GM11168 (cell line): ENCODE results near the gene ERICH2.

Source experiments
- in situ Hi-C: fragments of 300-500 bp; cut with MboI; formaldehyde crosslinking; loops from one replicate; pipeline ENCODE4 v1.12.0; 2022; ENCODE audit warnings: low sequenced_read_pairs; ENCODE audit not compliant: unreplicated experiment

Gene ERICH2

DNA sequence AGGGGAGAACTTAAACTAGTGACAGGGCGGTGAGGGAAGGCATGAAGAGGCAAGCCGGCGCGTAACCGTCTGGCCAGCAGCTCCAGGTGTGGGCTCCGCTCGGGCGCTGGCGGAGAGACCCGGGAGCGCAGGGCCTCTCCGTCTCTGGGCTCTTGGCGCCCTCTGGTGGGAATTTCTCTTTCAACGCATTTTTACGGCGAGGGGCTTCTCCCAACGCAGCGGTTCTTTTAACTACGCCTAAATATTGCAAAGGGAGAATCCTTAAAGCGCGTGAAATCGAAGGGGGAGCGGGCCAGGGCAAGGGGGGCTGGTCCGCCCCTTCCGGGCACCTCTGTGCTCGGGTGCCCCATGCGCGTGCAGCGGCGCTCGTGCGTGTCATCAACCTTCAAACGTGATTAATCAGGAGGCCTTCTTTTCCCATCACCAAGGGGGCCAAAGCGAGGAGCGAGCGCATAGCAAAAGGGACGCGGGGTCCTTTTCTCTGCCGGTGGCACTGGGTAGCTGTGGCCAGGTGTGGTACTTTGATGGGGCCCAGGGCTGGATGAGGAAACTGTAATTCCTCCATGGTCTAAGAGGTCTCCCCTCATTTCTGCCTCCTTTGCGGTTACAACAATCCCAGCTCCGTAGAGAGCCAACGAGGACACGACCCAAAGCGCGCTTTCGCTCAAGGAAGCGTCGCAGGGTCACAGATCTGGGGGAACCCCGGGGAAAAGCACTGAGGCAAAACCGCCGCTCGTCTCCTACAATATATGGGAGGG, 45.7 kb downstream of the ERICH2 start:
- in situ Hi-C loops: loop anchor here (10.0 to 25.0 kb wide), 4 partner anchors 411 to 1289 kb away; partner anchors contain the start of gene DLX2

DNA sequence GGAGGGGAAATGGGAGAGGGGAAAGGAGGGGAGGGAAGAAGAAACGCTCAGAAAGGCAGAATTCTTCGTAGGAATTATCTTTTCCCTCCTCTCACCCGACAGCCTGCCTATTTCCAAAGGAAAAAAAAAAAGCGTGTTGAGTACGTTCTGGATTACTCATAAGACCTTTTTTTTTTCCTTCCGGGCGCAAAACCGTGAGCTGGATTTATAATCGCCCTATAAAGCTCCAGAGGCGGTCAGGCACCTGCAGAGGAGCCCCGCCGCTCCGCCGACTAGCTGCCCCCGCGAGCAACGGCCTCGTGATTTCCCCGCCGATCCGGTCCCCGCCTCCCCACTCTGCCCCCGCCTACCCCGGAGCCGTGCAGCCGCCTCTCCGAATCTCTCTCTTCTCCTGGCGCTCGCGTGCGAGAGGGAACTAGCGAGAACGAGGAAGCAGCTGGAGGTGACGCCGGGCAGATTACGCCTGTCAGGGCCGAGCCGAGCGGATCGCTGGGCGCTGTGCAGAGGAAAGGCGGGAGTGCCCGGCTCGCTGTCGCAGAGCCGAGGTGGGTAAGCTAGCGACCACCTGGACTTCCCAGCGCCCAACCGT, 46.4 kb downstream of the ERICH2 start, which contains the start of gene GAD1:
GAD1 (plus strand) TSS at position 384 of the 589 bp plus-strand sequence. CDS start 1,705 bp downstream, outside the sequence.
- in situ Hi-C loops: loop anchor here (10.0 to 25.0 kb wide), 4 partner anchors 412 to 1288 kb away; partner anchors contain the start of gene DLX2

DNA sequence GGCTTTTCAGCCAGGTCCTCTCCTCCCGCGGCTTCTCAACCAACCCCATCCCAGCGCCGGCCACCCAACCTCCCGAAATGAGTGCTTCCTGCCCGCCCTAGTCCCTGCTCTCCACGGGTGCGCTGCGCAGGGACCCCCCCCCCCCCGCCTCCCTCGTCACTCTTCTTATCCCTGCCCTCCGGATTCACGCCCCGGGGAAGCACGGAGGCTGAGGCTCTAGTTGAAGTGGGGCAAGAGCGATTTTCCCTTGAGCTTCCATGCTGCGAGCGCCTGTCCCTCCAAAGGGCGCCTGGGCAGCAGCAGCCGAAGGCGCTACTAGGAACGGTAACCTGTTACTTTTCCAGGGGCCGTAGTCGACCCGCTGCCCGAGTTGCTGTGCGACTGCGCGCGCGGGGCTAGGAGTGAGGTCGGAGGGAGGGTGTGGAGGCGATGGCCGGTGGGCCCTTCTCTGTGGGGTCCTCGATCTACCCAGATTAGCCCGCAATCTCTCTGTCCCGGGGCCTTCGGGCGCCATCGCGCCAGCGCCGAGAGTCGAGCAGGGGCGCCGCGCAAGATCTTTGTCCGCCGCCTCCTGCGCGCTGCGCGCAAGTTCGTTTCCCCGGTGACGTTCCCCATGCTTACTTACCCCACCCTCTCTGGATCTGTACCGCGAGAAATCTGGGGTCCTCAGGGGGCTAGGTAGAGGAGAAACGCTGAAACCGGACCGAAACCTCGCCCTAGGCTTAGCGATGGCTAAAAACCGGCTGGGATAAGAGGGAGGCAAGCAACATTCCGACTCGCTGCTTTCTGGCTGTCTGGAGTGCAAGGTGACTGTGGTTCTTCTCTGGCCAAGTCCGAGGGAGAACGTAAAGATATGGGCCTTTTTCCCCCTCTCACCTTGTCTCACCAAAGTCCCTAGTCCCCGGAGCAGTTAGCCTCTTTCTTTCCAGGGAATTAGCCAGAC, 47.2 kb downstream of the ERICH2 start:
- in situ Hi-C loops: loop anchor here (10.0 to 25.0 kb wide), 4 partner anchors 413 to 1287 kb away; partner anchors contain the start of gene DLX2

DNA sequence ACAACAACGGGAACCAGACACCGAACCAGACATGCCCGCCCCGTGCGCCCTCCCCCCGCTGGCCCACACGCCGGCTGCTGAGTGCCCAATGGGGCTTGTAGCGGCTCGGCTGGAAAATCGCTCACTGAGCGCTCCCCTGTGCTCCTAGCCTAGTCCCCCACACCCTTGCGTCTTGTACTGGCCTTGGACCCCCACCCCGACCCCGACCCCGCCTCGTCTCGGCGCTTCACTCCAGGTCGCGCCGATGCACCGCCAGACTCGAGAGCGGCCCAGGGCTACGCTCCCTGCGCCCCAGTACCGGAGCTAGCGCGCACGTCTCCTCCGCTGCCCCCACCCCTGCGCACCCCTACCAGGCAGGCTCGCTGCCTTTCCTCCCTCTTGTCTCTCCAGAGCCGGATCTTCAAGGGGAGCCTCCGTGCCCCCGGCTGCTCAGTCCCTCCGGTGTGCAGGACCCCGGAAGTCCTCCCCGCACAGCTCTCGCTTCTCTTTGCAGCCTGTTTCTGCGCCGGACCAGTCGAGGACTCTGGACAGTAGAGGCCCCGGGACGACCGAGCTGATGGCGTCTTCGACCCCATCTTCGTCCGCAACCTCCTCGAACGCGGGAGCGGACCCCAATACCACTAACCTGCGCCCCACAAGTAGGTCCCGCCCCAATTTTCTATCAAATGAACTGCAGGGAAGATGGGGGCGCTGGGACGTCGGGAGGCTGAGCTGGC, 48.0 kb downstream of the ERICH2 start:
- in situ Hi-C loops: loop anchor here (10.0 to 25.0 kb wide), 4 partner anchors 413 to 1287 kb away; partner anchors contain the start of gene DLX2

DNA sequence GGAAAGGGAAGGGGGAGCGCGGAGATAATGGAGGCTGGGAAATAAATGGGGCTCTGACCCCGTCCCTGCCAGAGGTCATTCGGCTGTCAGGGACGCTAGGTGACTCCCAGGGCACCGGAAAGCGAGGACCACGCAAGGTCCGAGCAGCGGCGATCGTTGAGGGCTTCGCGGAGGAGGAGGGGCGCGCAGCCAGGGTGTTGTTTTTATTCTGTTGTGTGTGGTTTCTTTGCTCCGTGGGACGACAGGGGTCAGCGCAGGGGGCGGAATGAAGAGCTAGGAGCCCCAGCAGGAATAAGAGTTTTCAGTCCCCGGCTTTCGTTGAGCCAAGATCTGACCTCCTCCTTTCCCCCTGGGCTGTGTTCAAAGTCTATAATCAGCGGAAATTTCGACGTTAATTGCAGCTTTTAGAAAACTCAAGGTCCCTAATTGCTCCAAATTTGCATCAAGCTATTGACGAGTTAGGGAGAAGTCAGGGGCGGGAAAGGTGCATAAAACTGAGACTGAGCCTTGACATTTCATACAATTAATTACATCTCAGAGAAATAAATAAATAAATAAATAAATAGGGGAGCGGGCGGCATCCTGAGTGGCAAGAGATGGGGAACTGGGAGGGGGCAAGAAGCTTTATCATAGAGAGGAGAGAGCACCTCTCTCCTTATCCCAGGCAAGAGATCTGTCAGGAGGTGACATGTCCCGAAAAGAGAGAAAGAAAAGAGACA, 48.7 kb downstream of the ERICH2 start:
- in situ Hi-C loops: loop anchor here (10.0 to 25.0 kb wide), 4 partner anchors 414 to 1286 kb away; partner anchors contain the start of gene DLX2

DNA sequence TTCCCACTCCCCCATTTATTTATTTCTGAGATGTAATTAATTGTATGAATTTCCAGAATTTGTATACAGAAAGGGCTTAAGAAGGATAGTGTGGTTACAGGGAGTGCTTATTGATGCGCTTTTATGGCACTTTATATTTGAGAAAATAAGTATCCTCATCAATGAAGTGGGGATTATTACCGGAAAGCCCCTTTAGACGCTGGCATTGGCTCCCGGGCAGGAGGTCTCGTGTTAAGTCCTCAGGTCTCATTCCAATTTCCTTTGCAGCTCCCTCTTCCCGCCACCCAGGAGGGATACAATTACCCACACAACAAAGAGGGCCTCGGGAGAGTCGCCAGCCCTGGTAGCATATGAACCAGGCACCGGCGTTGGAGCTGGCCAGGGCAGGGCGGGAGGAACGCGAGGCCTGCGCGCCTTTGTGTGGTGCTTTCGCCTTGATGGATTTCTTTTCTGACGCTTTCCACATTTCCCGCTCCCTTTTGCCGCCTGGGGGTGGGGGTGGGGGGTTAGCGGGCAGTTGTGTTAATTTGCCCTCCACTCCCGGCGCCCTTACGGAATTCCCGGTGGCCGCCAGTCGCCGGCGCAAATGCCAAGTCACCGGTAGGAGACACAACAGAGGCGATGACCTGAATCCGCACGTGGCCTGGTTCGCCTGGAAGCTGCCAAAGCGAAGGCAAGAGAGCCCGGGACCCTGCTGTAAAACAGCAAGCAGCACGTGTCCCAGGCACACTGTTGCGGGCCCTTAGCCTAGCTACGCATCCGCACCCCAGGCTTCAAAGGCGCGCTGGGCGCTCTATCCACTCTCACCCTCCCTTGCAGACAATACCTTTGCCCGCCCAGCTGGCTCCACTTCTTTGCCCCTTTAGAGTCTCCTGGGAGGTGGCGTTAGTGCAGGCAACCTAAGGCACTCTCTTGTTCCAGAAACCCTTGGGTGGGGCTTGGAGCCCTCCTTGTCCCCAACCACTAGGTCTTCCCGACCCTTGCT, 49.8 kb downstream of the ERICH2 start:
- in situ Hi-C loops: loop anchor here (10.0 to 25.0 kb wide), 4 partner anchors 415 to 1285 kb away; partner anchors contain the start of gene DLX2

DNA sequence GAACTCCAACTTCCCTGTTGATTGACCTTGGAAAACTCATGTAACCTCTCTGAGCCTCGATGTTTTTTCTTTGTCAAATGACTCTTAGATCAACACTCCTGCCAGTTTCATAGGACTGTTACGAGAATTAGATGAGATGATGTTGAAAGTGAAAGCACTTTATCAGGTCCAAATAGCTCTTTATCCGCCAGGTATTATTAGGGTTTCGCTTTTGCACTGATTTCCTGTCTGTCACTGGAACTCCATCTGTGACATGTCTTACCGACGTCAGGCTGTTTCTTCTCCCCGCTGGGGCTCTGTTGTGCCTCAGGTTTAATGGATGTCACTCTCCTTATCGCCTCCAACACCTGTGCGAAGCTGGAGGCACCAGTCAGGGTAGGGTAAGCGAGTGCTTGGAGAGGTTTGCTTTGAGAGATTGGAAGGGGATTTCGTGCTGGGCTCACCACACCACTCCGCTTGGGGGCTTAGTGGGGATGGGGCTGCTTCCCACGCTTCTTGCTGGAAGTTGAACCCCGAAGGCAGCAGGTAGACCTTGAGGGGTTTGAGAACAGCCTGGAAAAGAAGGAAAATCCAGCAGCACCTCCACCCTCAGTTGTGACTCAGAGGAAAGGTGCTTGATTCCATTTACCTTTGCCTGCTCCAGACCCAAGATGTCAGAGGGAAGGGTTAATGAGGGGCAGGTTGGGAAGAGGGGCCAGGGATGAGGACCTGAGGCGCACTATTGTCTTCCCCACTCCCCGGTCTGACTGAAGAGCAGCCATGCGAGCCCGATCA, 50.8 kb downstream of the ERICH2 start:
- in situ Hi-C loops: loop anchor here (25.0 kb wide), 1 partner anchor 584 kb away; no protein-coding TSS in a partner anchor

DNA sequence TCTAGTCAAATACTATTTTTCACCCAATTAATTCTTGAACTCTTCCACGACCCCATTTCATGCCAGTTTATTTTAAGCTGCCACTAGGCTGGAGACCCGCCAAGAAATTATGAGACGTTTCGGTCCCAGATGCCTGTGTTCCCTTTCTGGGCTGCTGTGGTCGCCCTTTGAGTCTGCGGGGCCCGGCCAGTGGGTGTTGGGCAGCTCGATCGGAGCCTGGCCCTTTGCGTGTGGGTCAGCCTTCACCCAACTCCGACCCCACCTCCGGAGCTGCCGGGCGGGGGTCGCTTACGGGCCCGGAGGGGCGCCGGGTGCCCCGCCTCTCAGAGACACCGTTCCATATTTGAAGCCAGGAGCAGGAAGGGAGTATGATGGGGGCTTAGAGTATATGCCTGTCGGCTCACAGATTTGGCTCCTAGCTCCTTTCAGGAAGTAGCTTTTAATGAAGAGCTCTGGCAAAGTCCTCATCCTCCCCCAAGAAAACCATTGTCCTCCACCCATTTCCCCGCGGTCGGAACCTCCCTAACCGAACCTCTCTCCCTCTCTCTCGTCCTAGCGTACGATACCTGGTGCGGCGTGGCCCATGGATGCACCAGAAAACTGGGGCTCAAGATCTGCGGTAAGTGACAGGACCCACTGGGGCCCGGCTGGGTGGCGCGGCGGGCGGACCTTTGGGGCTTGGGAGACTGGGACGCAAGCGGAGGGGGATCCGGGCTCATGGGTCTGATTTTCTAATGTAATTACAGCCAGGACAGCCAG, 51.5 kb downstream of the ERICH2 start:
- in situ Hi-C loops: loop anchor here (25.0 kb wide), 1 partner anchor 584 kb away; no protein-coding TSS in a partner anchor

DNA sequence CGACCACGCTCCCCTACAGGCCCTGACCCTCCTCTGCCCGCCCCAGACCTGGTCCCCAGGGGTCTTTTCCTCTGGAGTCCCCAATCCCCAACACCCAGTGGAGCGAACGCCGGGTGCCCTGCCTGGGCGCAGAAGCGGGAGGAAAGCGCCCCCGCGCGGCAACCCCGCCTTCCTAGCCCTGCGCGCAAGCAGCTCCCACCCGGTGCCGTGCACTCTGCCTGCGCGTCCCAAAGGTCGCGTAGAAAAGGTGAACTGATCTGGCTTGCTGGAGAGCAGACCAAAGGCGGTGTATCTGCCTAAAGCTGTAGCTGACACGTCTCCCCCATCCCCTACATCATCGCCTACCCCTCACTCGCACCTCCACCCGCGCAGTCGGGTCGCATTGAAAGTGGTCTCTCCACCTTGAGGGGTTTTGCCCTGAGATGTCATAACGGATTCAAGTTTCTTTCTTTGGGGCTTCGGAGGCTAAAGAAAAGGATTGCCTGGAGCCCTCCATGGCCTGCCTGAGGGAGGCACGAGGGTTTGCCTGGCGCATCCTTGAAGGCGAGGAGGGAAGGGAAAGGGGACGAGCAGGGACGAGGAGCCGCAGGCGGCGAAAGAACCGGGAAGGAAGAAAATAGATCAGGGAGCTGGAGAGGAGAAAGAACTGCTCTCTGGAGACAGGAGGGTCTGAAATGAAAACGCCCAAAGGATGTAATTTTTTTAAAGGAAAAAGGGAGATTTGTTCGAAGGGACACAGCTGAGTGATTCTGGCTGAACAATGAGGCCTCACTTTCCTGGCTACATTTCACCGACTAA, 52.3 kb downstream of the ERICH2 start:
- in situ Hi-C loops: loop anchor here (25.0 kb wide), 1 partner anchor 585 kb away; no protein-coding TSS in a partner anchor

DNA sequence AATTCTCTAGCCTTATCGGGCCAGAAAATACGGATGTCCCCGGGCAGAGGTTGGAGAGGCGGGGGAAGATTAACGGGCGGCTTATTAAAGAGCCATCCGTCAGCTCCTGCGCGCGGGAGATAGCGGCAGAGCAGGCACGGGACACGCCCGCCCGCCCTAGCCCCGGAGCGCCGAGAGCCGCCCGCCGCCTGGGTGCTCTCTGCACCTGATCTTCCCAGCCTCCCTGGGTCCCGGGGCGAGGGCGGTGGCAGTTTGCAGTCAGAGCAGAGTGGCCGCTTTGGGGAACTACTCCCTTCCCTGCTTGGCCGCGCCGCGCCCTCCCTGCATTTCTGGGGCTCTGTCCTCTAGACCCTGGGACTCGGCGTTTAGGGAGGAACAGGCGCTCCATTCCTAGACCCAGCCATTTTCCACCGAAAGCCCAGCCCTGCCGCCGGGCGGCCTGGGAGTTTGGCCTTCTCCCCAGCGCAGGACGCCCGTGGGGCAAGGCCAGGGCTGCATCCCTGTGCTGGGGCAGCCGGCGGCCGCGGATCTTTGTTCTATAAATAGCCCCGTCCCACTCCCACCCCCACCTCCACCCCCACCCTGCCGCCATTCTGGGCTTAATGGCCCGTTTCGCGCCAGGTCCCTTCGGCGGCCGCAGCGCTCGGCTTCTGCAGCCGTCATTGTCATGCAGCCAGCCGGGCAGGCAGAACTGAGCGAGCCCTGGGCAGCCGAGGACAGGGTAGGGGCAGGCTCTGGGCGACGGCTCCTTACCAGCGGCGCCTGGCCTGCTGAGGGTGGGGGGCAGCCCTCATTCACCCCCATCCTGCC, 53.1 kb downstream of the ERICH2 start:
- in situ Hi-C loops: loop anchor here (25.0 kb wide), 1 partner anchor 586 kb away; no protein-coding TSS in a partner anchor

DNA sequence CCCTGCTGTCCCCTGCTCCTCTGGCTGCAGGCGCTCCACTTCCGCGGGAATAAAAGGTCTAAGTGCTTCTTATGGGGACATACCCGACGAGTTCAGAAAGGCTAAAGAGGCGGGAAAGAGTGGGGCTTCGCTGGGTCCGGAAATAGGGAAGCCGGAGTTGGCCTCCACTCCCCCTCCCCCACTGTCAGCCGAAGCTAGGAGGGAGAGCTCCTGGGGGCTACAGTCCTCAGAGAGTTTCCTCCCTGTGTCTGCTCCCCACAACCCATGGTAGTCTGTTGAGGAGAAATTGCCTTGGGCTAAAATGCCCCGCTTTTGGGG, 53.7 kb downstream of the ERICH2 start:
- in situ Hi-C loops: loop anchor here (25.0 kb wide), 1 partner anchor 587 kb away; no protein-coding TSS in a partner anchor

DNA sequence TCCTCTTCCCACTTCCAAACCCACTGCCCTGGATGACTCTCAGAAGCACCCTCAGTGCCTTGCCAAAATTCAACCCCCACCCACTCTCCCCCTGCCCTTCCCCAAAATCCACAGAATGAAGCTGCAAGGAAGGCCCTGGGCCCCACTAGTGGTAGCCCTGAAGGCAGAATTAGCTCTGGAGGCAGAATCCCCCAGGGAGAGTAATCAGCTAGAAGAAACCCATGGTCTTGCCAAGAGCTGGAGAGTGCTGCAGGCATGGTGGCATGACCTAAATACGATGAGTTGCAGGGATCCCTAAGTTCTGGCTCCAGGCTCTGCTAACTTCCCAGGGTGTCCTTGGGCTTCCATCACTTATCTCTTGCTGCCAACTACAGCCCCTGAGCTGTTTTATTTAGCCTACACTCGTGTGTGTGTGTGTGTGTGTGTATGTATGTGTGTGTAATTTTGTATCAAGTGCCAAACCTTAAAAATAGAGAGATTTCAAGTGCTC, 54.4 kb downstream of the ERICH2 start:
- in situ Hi-C loops: loop anchor here (25.0 kb wide), 1 partner anchor 587 kb away; no protein-coding TSS in a partner anchor

DNA sequence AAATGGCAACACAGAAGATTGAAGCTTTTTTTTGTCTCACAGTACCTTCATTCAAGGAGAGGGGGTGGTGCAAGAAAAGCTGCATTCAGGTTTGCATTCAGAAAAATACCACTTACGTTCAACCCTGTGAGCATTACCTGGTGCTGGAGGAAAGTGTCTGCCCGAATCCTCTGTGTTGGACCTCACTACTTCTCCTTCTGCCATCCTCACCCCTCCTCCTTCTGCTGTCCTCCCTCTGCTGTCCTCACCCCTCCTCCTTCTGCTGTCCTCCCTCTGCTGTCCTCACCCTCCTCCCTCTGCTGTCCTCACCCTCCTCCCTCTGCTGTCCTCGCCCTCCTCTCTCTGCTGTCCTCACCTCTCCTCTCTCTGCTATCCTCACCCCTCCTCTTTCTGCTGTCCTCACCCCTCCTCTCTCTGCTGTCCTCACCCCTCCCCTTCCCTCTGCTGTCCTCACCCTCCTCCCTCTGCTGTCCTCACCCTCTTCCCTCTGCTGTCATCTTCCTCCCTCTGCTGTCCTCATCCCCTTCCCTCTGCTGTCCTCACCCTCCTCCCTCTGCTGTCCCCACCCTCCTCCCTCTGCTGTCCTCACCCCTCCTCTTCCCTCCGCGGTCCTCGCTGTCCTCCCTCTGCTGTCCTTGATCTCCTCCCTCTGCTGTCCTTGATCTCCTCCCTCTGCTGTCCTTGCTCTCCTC, 57.8 kb downstream of the ERICH2 start:
- in situ Hi-C loops: no loop called here

DNA sequence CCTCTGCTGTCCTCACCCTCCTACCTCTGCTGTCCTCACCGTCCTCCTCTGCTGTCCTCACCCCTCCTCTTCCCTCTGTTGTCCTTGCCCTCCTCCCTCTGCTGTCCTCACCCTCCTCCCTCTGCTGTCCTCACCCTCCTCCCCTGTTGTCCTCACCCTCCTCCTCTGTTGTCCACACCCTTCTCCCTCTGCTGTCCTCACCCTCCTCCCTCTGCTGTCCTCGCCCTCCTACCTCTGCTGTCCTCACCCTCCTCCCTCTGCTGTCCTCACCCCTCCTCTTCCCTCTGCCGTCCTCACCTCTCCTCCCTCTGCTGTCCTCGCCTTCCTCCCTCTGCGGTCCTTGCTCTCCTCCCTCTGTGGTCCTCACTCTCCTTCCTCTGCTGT, 58.3 kb downstream of the ERICH2 start:
- in situ Hi-C loops: no loop called here
